C4-2B (cell line): ENCODE results near the gene CD101.

Experiments used
- H3K27ac ChIP-seq: fragments of 450-650 bp; 2 replicates; pipeline ENCODE4 v1.5.1; 2017
- ZFX ChIP-seq: fragments of 450-650 bp; IDR thresholded peaks from 2 replicates; pipeline ENCODE4 v1.6.1; 2017
- TF ChIP-seq, protein P1 (sequence below): fragments of 450-650 bp; conservative IDR thresholded peaks from 2 replicates; pipeline ENCODE4 v1.5.1; 2017; ENCODE audit warnings: mild to moderate bottlenecking

The CD101 gene

DNA sequence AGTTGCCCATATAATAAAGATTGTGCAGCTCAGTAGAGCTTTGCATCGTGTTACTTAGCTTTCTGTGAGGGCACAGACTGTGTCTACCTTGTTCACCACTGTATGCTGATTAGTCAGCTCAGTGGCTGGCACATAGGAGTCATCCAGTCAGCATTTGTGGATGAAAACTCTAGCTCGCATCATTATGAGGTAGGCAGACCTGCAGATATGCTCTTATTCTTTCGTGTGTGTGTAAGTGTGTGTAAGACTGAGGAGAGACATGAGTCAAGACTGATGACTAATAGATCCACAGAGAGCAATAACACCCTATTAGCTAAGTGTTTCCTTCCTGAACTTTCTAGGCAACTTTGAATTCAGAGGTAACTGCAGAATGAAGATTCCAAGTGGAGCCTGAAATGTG is 75.7 kb downstream of the CD101 start:
- no peak overlapping the region for H3K27ac ChIP-seq
- TF ChIP-seq, protein P1, sequence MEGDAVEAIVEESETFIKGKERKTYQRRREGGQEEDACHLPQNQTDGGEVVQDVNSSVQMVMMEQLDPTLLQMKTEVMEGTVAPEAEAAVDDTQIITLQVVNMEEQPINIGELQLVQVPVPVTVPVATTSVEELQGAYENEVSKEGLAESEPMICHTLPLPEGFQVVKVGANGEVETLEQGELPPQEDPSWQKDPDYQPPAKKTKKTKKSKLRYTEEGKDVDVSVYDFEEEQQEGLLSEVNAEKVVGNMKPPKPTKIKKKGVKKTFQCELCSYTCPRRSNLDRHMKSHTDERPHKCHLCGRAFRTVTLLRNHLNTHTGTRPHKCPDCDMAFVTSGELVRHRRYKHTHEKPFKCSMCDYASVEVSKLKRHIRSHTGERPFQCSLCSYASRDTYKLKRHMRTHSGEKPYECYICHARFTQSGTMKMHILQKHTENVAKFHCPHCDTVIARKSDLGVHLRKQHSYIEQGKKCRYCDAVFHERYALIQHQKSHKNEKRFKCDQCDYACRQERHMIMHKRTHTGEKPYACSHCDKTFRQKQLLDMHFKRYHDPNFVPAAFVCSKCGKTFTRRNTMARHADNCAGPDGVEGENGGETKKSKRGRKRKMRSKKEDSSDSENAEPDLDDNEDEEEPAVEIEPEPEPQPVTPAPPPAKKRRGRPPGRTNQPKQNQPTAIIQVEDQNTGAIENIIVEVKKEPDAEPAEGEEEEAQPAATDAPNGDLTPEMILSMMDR: no peak
- no peak for TF ChIP-seq ZFX

DNA sequence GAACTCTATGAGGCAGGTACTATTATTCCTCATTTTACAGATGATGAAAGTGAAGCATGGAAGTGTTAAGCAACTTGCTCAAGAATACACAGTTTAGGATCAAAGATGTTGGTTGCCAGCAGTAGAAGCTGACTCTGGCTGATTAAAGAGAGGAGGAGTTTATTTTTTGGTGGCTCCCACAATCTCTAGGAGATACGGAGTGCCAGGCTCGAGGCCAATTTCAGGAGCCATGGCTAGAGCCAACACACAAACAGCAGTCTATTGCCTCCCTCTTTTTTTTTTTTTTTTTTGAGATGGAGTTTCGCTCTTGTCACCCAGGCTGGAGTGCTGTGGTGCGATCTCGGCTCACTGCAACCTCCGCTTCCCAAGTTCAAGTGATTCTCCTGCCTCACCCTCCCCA is 78.2 kb downstream of the CD101 start:
- no peak overlapping the region for H3K27ac ChIP-seq
- TF ChIP-seq ZFX: no peak
- TF ChIP-seq, protein P1: no peak

DNA sequence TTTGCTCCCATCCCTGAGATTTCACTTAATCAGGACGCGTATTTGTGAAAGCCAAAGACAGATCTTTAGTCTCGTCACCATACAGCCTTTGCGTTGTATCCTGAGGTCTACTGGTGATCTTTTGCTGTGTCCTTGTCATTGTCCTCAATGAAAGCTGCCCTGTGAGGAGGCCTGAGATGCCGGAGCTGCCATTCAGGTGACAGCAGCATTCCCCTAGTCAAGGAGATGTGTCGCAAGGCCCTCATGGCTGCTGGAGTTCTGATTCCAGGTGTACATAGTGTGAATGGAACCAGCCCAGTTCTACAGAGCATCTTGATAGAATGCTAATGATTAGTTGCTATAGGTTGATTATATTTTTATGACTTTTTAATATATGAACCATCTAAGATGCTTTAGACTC is 82.7 kb downstream of the CD101 start:
- no peak overlapping the region for H3K27ac ChIP-seq
- no peak for TF ChIP-seq ZFX
- TF ChIP-seq, protein P1: no peak
